HEK293 (cell line): ENCODE measurements around the gene GRID2.

ENCODE experiments used
- CTCF ChIA-PET: fragments of 350-600 bp; formaldehyde crosslinking; extraction: SDS; loops from one replicate; lab custom pipeline; 2021; ENCODE audit warnings: antibody characterized with exemption; lab: Yijun Ruan, JAX
- POLR2A ChIA-PET: fragments of 300-600 bp; formaldehyde crosslinking; extraction: SDS; loops from one replicate; lab custom pipeline; 2020; ENCODE audit warnings: antibody characterized with exemption, inconsistent platforms; lab: Yijun Ruan, JAX
- H3K27ac ChIP-seq: fragments of 200-500 bp; sonication (Bioruptor generic); 2 replicates; pipeline ENCODE4 v1.5.1; 2014; ENCODE audit warnings: low read depth, low read length, control low read depth, inconsistent platforms; ENCODE audit errors: extremely low read depth
- H3K36me3 ChIP-seq, 2 experiments: fragments of 200-500 bp in 1 of 2; sonication (Bioruptor generic) in 1 of 2; 1 replicate in 1 of 2; 2 replicates in 1 of 2; pipeline ENCODE4 v1.5.1; 2014 to 2017; ENCODE audit warnings: inconsistent platforms in 2 of 2, low read length in 2 of 2; ENCODE audit not compliant: control insufficient read depth in 2 of 2, insufficient read depth in 1 of 2
- H3K4me1 ChIP-seq: fragments of 200-500 bp; sonication (Bioruptor generic); 2 replicates; pipeline ENCODE4 v1.5.1; 2014; ENCODE audit warnings: mild to moderate bottlenecking, low read length, inconsistent platforms; ENCODE audit not compliant: control insufficient read depth, insufficient read depth
- H3K4me3 ChIP-seq: 2 replicates; pipeline ENCODE4 v1.5.1; 2011; ENCODE audit warnings: low read depth, mild to moderate bottlenecking, control low read depth, low read length, moderate library complexity
- H3K9me3 ChIP-seq: fragments of 200-500 bp; sonication (Bioruptor generic); 2 replicates; pipeline ENCODE4 v1.5.1; 2014; ENCODE audit warnings: low read depth, low read length, inconsistent platforms; ENCODE audit not compliant: control insufficient read depth, insufficient read depth
- BCL11A ChIP-seq: fragments of 450-650 bp; formaldehyde crosslinking; IDR thresholded peaks from 2 replicates; pipeline ENCODE4 v1.5.1; 2016; ENCODE audit warnings: low read depth, missing biosample characterization, missing genetic modification characterization
- HOXC10 ChIP-seq: sonication (generic); formaldehyde crosslinking; IDR thresholded peaks from 2 replicates; pipeline ENCODE4 v1.8.1; 2023; ENCODE audit warnings: mild to moderate bottlenecking, missing genetic modification reagents
- HOXD13 ChIP-seq: sonication (generic); formaldehyde crosslinking; IDR thresholded peaks from 2 replicates; pipeline ENCODE4 v1.8.0; 2022; ENCODE audit warnings: missing genetic modification reagents, borderline replicate concordance
- KLF16 ChIP-seq: fragments of 450-650 bp; formaldehyde crosslinking; IDR thresholded peaks from 2 replicates; pipeline ENCODE4 v1.5.1; 2017; ENCODE audit warnings: missing biosample characterization, missing genetic modification characterization
- KLF8 ChIP-seq: fragments of 450-650 bp; formaldehyde crosslinking; IDR thresholded peaks from 2 replicates; pipeline ENCODE4 v1.5.1; 2016; ENCODE audit warnings: missing biosample characterization, missing genetic modification characterization
- ZBTB1 ChIP-seq: fragments of 450-650 bp; formaldehyde crosslinking; IDR thresholded peaks from 2 replicates; pipeline ENCODE4 v1.5.1; 2016; ENCODE audit warnings: missing biosample characterization, missing genetic modification characterization
- ZBTB26 ChIP-seq: fragments of 450-650 bp; formaldehyde crosslinking; optimal IDR thresholded peaks from 2 replicates; pipeline ENCODE3; 2016; ENCODE audit warnings: missing biosample characterization, mild to moderate bottlenecking, missing genetic modification characterization
- ZNF146 ChIP-seq: fragments of 450-650 bp; formaldehyde crosslinking; IDR thresholded peaks from 2 replicates; pipeline ENCODE4 v1.5.1; 2016; ENCODE audit warnings: missing biosample characterization, missing genetic modification characterization
- ZNF157 ChIP-seq: fragments of 450-650 bp; formaldehyde crosslinking; IDR thresholded peaks from 2 replicates; pipeline ENCODE4 v1.5.1; 2016; ENCODE audit warnings: missing biosample characterization, missing genetic modification characterization
- ZNF16 ChIP-seq: fragments of 450-650 bp; formaldehyde crosslinking; IDR thresholded peaks from 2 replicates; pipeline ENCODE4 v1.5.1; 2016; ENCODE audit warnings: low read depth, missing biosample characterization, missing genetic modification characterization
- ZNF239 ChIP-seq: fragments of 450-650 bp; formaldehyde crosslinking; IDR thresholded peaks from 2 replicates; pipeline ENCODE4 v1.5.1; 2016; ENCODE audit warnings: missing biosample characterization, missing genetic modification characterization
- ZNF280D ChIP-seq: fragments of 450-650 bp; formaldehyde crosslinking; IDR thresholded peaks from 2 replicates; pipeline ENCODE4 v1.5.1; 2016; ENCODE audit warnings: missing biosample characterization, missing genetic modification characterization
- ZNF394 ChIP-seq: fragments of 450-650 bp; formaldehyde crosslinking; IDR thresholded peaks from 2 replicates; pipeline ENCODE4 v1.5.1; 2016; ENCODE audit warnings: missing biosample characterization, missing genetic modification characterization, mild to moderate bottlenecking, moderate library complexity, borderline replicate concordance
- ZNF510 ChIP-seq: fragments of 450-650 bp; formaldehyde crosslinking; IDR thresholded peaks from 2 replicates; pipeline ENCODE4 v1.5.1; 2018; ENCODE audit warnings: mild to moderate bottlenecking, missing genetic modification characterization, missing biosample characterization; ENCODE audit not compliant: insufficient replicate concordance
- ZNF530 ChIP-seq: fragments of 450-650 bp; formaldehyde crosslinking; IDR thresholded peaks from 2 replicates; pipeline ENCODE4 v1.5.1; 2016; ENCODE audit warnings: low read depth, missing biosample characterization, missing genetic modification characterization
- ZNF610 ChIP-seq: fragments of 450-650 bp; formaldehyde crosslinking; IDR thresholded peaks from 2 replicates; pipeline ENCODE4 v1.5.1; 2016; ENCODE audit warnings: missing biosample characterization, missing genetic modification characterization, borderline replicate concordance
- ZNF626 ChIP-seq: fragments of 450-650 bp; sonication (Bioruptor Pico); formaldehyde crosslinking; IDR thresholded peaks from 2 replicates; pipeline ENCODE4 v1.5.1; 2018; ENCODE audit warnings: missing biosample characterization, missing genetic modification characterization, inconsistent platforms
- ZNF792 ChIP-seq: fragments of 450-650 bp; formaldehyde crosslinking; IDR thresholded peaks from 2 replicates; pipeline ENCODE4 v1.5.1; 2016; ENCODE audit warnings: missing biosample characterization, missing genetic modification characterization
- ZSCAN23 ChIP-seq: fragments of 450-650 bp; formaldehyde crosslinking; IDR thresholded peaks from 2 replicates; pipeline ENCODE4 v1.5.1; 2016; ENCODE audit warnings: missing biosample characterization, missing genetic modification characterization
- TF ChIP-seq, protein P1 (sequence below): fragments of 450-650 bp; formaldehyde crosslinking; IDR thresholded peaks from 2 replicates; pipeline ENCODE4 v1.5.1; 2016; ENCODE audit warnings: missing biosample characterization, missing genetic modification characterization
- TF ChIP-seq, protein P2 (sequence below): IDR thresholded peaks from 2 replicates; pipeline ENCODE4 v1.6.1; 2011; ENCODE audit warnings: mild to moderate bottlenecking, low read depth, low read length, borderline replicate concordance
- TF ChIP-seq, protein P3 (sequence below): fragments of 450-650 bp; formaldehyde crosslinking; IDR thresholded peaks from 2 replicates; pipeline ENCODE4 v1.5.1; 2016; ENCODE audit warnings: missing biosample characterization, missing genetic modification characterization

GRID2 gene

GRCh38 chr4:93730760-93731159 is 1427.0 kb downstream of the GRID2 start (continued):
- no peak for TF ChIP-seq ZNF280D
- TF ChIP-seq, protein P1, sequence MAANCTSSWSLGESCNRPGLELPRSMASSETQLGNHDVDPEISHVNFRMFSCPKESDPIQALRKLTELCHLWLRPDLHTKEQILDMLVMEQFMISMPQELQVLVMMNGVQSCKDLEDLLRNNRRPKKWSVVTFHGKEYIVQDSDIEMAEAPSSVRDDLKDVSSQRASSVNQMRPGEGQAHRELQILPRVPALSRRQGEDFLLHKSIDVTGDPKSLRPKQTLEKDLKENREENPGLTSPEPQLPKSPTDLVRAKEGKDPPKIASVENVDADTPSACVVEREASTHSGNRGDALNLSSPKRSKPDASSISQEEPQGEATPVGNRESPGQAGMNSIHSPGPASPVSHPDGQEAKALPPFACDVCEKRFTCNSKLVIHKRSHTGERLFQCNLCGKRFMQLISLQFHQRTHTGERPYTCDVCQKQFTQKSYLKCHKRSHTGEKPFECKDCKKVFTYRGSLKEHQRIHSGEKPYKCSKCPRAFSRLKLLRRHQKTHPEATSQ (tag by site-specific recombination), result no peak
- TF ChIP-seq ZNF530 (tag by site-specific recombination), result no peak
- TF ChIP-seq, all 188 proteins: peak for 0

DNA sequence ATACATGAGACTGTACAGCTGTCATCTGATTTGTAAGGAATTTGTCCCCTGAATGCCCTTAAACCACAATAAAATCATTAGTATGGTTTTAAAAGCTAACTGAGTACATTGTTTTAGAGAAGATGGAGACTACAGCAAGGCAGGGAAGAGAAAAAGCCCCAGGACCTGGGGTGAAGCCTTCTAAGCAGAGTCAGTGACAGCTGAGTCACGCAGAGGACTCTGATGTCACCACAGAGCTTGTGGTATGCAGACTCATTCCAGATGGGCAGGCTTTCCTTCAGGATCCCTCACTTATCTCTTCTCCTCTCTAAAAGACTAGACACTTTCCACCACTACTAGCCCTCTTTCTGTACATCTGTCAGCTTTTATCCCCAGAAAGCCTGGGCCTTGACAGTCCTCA is 1427.7 kb downstream of the GRID2 start:
- ChIA-PET CTCF (interaction anchor here (0.7 kb wide), 1 partner anchor 11 kb away, joined by 4 read pairs; no protein-coding TSS in a partner anchor), POLR2A (no interaction called here)
- Histone ChIP-seq H3K4me1 (no peaks in the 10 kb centered on the region), H3K27ac (no peak overlapping the region), H3K4me3 (no peak overlapping the region), H3K9me3 (no peaks in the 10 kb centered on the region), H3K36me3 (no peaks in the 10 kb centered on the region)
- TF ChIP-seq ZBTB26 (tag by site-specific recombination) (no peak), HOXD13 (CRISPR knock-in tag) (no peak), BCL11A (tag by site-specific recombination) (no peak), ZNF239 (tag by site-specific recombination) (no peak), ZBTB1 (tag by site-specific recombination) (no peak), ZNF16 (no peak), ZNF792 (tag by site-specific recombination) (no peak)
- TF ChIP-seq, protein P2, sequence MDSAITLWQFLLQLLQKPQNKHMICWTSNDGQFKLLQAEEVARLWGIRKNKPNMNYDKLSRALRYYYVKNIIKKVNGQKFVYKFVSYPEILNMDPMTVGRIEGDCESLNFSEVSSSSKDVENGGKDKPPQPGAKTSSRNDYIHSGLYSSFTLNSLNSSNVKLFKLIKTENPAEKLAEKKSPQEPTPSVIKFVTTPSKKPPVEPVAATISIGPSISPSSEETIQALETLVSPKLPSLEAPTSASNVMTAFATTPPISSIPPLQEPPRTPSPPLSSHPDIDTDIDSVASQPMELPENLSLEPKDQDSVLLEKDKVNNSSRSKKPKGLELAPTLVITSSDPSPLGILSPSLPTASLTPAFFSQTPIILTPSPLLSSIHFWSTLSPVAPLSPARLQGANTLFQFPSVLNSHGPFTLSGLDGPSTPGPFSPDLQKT, result no peak
- TF ChIP-seq, protein P3, sequence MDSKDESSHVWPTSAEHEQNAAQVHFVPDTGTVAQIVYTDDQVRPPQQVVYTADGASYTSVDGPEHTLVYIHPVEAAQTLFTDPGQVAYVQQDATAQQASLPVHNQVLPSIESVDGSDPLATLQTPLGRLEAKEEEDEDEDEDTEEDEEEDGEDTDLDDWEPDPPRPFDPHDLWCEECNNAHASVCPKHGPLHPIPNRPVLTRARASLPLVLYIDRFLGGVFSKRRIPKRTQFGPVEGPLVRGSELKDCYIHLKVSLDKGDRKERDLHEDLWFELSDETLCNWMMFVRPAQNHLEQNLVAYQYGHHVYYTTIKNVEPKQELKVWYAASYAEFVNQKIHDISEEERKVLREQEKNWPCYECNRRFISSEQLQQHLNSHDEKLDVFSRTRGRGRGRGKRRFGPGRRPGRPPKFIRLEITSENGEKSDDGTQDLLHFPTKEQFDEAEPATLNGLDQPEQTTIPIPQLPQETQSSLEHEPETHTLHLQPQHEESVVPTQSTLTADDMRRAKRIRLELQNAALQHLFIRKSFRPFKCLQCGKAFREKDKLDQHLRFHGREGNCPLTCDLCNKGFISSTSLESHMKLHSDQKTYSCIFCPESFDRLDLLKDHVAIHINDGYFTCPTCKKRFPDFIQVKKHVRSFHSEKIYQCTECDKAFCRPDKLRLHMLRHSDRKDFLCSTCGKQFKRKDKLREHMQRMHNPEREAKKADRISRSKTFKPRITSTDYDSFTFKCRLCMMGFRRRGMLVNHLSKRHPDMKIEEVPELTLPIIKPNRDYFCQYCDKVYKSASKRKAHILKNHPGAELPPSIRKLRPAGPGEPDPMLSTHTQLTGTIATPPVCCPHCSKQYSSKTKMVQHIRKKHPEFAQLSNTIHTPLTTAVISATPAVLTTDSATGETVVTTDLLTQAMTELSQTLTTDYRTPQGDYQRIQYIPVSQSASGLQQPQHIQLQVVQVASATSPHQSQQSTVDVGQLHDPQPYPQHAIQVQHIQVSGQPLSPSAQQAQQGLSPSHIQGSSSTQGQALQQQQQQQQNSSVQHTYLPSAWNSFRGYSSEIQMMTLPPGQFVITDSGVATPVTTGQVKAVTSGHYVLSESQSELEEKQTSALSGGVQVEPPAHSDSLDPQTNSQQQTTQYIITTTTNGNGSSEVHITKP (tag by site-specific recombination), result no peak

DNA sequence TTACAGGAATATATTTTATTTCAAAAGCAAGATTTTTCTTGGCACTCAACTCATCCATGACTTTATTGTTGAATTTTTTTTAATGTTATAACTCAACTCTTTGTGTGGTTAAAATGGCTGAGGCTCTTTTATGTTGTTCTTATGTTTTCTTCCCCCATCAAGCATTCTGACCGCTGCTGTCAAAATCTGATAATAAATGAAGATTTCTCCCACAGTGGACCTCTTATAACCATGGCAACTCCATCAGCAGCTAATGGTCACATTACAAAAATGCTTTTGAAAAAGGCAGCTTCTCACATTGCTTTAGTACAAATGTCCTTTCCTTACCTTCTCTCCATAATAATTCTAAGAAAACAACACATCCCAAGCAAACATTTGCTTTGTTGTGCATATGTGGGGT is 1428.7 kb downstream of the GRID2 start:
- Histone ChIP-seq H3K9me3 (no peaks in the 10 kb centered on the region), H3K4me1 (no peaks in the 10 kb centered on the region), H3K27ac (no peak overlapping the region), H3K36me3 (no peaks in the 10 kb centered on the region), H3K4me3 (no peak overlapping the region)
- TF ChIP-seq HOXC10 (CRISPR knock-in tag) (no peak), ZNF157 (tag by site-specific recombination) (no peak), ZNF510 (tag by site-specific recombination) (no peak), ZNF394 (tag by site-specific recombination) (no peak), ZNF146 (tag by site-specific recombination) (no peak), ZNF626 (tag by site-specific recombination) (no peak), ZSCAN23 (no peak), KLF16 (tag by site-specific recombination) (no peak), KLF8 (tag by site-specific recombination) (no peak), ZNF610 (no peak)
- ChIA-PET CTCF (interaction anchor here (0.9 kb wide), 1 partner anchor 22 kb away, joined by 5 read pairs; no protein-coding TSS in a partner anchor), POLR2A (interaction anchor here (0.7 kb wide), 1 partner anchor 12 kb away, joined by 4 read pairs; no protein-coding TSS in a partner anchor)
